C4-2B (cell line): Measurements from ENCODE around the gene PEX3.

Source experiments
- H3K27ac ChIP-seq: fragments of 450-650 bp; 2 replicates; pipeline ENCODE4 v1.5.1; 2017
- ZFX ChIP-seq: fragments of 450-650 bp; IDR thresholded peaks from 2 replicates; pipeline ENCODE4 v1.6.1; 2017
- TF ChIP-seq, protein P1 (sequence below): fragments of 450-650 bp; conservative IDR thresholded peaks from 2 replicates; pipeline ENCODE4 v1.5.1; 2017; ENCODE audit warnings: mild to moderate bottlenecking

Gene PEX3

DNA sequence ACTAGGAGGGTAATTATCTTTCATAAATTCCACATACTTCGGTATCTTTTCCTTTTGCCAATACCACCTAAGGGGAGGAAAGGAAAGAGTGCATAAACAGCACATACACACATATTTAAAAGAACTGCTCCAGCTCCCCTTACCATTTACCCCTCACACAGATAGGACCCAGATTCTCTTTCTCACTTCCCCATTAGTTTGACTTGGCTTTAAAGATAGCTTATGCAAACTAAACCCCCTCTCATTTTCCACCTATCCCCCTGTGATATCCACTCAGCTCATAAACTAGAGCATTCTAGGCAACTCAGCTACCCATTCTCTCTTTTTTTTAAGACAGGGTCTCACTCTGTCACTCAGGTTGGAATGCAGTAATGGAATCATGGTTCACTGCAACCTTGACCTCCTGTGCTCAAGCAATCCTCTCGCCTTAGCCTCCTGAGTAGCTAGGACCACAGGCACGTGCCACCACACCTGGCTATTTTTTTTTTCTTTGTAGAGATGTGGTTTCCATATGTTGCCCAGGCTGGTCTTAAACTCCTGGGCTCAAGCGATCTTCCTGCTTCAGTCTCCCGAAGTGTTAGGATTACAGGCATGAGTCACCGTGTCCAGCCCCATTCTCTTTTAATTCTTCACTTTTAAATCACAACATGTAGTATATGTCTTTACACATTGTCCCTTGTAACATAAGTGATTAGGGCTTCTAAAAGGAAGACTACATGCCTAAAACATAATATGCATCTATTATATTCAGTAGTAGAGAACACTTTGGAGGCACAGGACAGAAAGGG lies 56.9 kb downstream of the PEX3 start:
- no peak overlapping the region for H3K27ac ChIP-seq
- TF ChIP-seq, protein P1, sequence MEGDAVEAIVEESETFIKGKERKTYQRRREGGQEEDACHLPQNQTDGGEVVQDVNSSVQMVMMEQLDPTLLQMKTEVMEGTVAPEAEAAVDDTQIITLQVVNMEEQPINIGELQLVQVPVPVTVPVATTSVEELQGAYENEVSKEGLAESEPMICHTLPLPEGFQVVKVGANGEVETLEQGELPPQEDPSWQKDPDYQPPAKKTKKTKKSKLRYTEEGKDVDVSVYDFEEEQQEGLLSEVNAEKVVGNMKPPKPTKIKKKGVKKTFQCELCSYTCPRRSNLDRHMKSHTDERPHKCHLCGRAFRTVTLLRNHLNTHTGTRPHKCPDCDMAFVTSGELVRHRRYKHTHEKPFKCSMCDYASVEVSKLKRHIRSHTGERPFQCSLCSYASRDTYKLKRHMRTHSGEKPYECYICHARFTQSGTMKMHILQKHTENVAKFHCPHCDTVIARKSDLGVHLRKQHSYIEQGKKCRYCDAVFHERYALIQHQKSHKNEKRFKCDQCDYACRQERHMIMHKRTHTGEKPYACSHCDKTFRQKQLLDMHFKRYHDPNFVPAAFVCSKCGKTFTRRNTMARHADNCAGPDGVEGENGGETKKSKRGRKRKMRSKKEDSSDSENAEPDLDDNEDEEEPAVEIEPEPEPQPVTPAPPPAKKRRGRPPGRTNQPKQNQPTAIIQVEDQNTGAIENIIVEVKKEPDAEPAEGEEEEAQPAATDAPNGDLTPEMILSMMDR, result no peak
- no peak for TF ChIP-seq ZFX

GRCh38 chr6:143510326-143510725 lies 59.7 kb downstream of the PEX3 start:
- peak overlapping the region; percentile 86; the same call in 1 of the 2 replicates for H3K27ac ChIP-seq

DNA sequence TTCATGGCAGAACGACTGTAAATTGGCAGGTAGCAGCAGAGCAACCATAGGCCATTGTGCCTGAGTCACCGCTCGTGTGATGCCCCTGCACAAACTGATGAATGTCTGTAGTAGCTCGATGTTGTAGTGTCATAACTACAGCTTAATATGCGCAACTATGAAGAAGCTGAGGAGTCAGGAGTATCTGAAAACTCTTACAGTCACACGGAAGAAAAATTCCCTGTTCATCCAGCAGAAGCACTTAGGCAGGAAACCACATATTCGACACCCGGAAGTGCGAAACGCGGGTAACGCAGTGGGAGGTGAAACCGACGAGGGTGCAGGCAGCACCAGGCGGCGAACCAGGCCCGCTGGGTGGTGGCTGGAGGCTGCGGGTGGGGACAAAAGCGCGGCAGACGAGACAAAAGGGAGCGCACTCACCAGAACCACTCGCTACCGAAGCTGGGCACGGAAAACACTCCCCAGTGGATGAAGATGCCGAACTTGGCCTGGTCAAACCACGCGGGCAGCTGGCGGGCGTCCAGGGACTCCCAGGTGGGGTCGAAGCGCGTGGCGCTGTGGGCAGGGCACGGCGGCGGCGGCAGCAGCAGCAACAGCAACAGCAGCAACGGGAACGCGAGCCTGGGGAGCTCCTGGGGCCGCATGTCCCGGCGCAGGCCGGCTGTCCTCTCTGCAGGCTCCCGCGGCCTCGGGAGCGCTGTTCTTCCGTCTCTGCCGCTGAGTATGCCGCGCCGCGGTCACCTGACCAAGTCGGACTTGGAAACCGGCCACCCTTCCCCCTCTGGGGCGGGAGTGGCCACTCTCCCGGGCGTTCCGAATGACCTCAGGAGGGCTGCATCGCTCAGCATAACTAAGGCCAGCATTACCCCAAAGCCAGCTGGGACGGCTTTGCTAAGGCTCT lies 60.6 kb downstream of the PEX3 start, which contains the start of gene FUCA2:
FUCA2 (minus strand) TSS at position 730 of the 901 bp plus-strand sequence; CDS start at position 644, 86 bp downstream.
- H3K27ac ChIP-seq, result peak within 1 kb of the TSS; percentile 86
- TF ChIP-seq ZFX, result peak; percentile 81
- TF ChIP-seq, protein P1, result 0 out of 2 replicates have a peak, but pooled peaks have one; percentile 8

GRCh38 chr6:143513410-143513809 lies 62.8 kb downstream of the PEX3 start:
- no peak overlapping the region for H3K27ac ChIP-seq
- TF ChIP-seq, protein P1, result peak; percentile 48
- TF ChIP-seq ZFX, result no peak

GRCh38 chr6:143515061-143515760 lies 64.6 kb downstream of the PEX3 start:
- H3K27ac ChIP-seq, result no peak overlapping the region
- TF ChIP-seq, protein P1, result no peak
- TF ChIP-seq ZFX, result no peak

GRCh38 chr6:143515766-143516355 lies 65.3 kb downstream of the PEX3 start:
- TF ChIP-seq, protein P1, result no peak
- no peak for TF ChIP-seq ZFX

More at GRCh38 chr6:143515766-143516355, 65.3 kb downstream of the PEX3 start:
- H3K27ac ChIP-seq, result no peak overlapping the region
